MCF 10A (cell line): ENCODE results near the gene AFG3L2. TPM values are rescaled to one million over a fixed set of nuclear protein-coding genes. Genes with fewer than 3 reads are reported as not detected.

Source experiments
- BruUV-seq: library from RNA; stranded (reverse); fragments of 400-500 nt; replicated peaks from 2 replicates; lab custom pipeline; 2021; lab: Mats Ljungman, UMichigan
- CTCF ChIA-PET: fragments of 300-600 bp; sonication (Branson Sonifier 250); formaldehyde crosslinking; extraction: SDS; loops from one replicate; lab custom pipeline; 2021; ENCODE audit warnings: antibody characterized with exemption, inconsistent platforms; lab: Yijun Ruan, JAX
- POLR2A ChIA-PET: fragments of 300-600, 350-650 bp; sonication (Branson Sonifier 250); formaldehyde crosslinking; extraction: SDS; loops from one replicate; lab custom pipeline; 2020; ENCODE audit warnings: antibody characterized with exemption, inconsistent platforms; lab: Yijun Ruan, JAX
- DNase-seq: peaks from one replicate; pipeline ENCODE4 v3.0.0-alpha.2; 2018; ENCODE audit not compliant: unreplicated experiment
- H3K27ac Mint-ChIP-seq: one replicate; pipeline ENCODE4 v1.8.0; 2022; ENCODE audit warnings: mild to moderate bottlenecking, low read depth, mixed read lengths; ENCODE audit not compliant: unreplicated experiment
- H3K27me3 Mint-ChIP-seq: one replicate; pipeline ENCODE4 v1.8.0; 2022; ENCODE audit warnings: mixed read lengths; ENCODE audit not compliant: insufficient read depth, unreplicated experiment
- H3K36me3 Mint-ChIP-seq: one replicate; pipeline ENCODE4 v1.8.0; 2022; ENCODE audit warnings: mild to moderate bottlenecking, moderate library complexity, mixed read lengths; ENCODE audit not compliant: insufficient read depth, unreplicated experiment
- H3K4me1 Mint-ChIP-seq: one replicate; pipeline ENCODE4 v1.8.0; 2022; ENCODE audit warnings: mixed read lengths; ENCODE audit not compliant: insufficient read depth, unreplicated experiment
- H3K4me3 Mint-ChIP-seq: one replicate; pipeline ENCODE4 v1.8.0; 2022; ENCODE audit warnings: mild to moderate bottlenecking, moderate library complexity, mixed read lengths; ENCODE audit not compliant: unreplicated experiment
- H3K9me3 Mint-ChIP-seq: one replicate; pipeline ENCODE4 v1.8.0; 2022; ENCODE audit warnings: mixed read lengths; ENCODE audit not compliant: unreplicated experiment
- CTCF ChIP-seq: fragments of 200-600 bp; IDR thresholded peaks from one replicate; pipeline ENCODE4 v1.8.0; 2022; ENCODE audit warnings: antibody characterized with exemption, mild to moderate bottlenecking; ENCODE audit not compliant: unreplicated experiment
- intact Hi-C: fragments of 100-400 bp; cut with micrococcal nuclease; formaldehyde crosslinking; loops from 2 replicates; pipeline ENCODE4 v1.14.1; 2022
- total RNA-seq: library from RNA; stranded (reverse); gene quantifications from 2 replicates; pipeline ENCODE4 v1.2.3, GENCODE V29; 2022

Gene AFG3L2
- total RNA-seq, 1 experiment from 2014 or later, result 77.2 TPM

- no peak overlapping the region for H3K27ac Mint-ChIP-seq
- ChIA-PET CTCF (interaction anchor here (1.1 kb wide), 1 partner anchor 10 kb away, joined by 3 read pairs; no protein-coding TSS in a partner anchor), POLR2A (interaction anchor here (0.6 kb wide), 1 partner anchor 26 kb away, joined by 5 read pairs; no protein-coding TSS in a partner anchor)
- H3K27me3 Mint-ChIP-seq, result no peaks in the 10 kb centered on the region
- H3K4me1 Mint-ChIP-seq, result peaks cover 14% of the 10 kb centered on the region
- TF ChIP-seq CTCF, result no peak
- H3K36me3 Mint-ChIP-seq, result no peaks in the 10 kb centered on the region
- no peaks in the 10 kb centered on the region for H3K9me3 Mint-ChIP-seq
- no peak for DNase-seq
- intact Hi-C loops, result no loop called here
- no peak overlapping the region for H3K4me3 Mint-ChIP-seq
- BruUV-seq, result no TSS peak
Measured at GRCh38 chr18:12293831-12294230, 83.2 kb downstream of the AFG3L2 start.

- H3K4me1 Mint-ChIP-seq, result peaks cover 22% of the 10 kb centered on the region
Measured at GRCh38 chr18:12291690-12292089, 85.3 kb downstream of the AFG3L2 start.

DNA sequence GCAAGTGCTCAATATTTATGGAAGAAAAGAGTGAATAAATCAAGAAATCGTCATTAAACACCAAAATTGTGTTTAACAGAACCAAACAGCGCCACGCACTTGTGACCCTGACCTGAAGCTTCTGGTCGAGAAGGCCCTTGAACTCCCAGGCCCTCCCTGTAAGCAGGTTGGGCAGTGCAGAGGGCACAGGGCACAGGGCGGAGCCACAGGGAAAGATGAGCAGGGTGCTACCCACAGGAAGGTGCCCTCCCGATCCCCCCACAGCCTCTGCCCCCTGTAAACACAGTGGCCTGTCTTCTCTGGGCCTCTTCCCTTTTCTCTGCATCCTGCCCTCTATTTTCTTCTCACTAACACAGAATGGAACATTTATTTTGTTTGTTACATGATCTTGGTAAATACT, 85.9 kb downstream of the AFG3L2 start:
- H3K27ac Mint-ChIP-seq, result no peak overlapping the region
- no peaks in the 10 kb centered on the region for H3K27me3 Mint-ChIP-seq
- ChIA-PET CTCF (no interaction called here), POLR2A (no interaction called here)
- no peaks in the 10 kb centered on the region for H3K36me3 Mint-ChIP-seq
- no peaks in the 10 kb centered on the region for H3K9me3 Mint-ChIP-seq
- H3K4me1 Mint-ChIP-seq, result peaks cover 18% of the 10 kb centered on the region
- TF ChIP-seq CTCF, result no peak
- no peak for DNase-seq
- H3K4me3 Mint-ChIP-seq, result no peak overlapping the region
- no TSS peak for BruUV-seq
- intact Hi-C loops, result no loop called here

More at GRCh38 chr18:12291690-12292089, 85.3 kb downstream of the AFG3L2 start:
- Mint-ChIP-seq H3K9me3 (no peaks in the 10 kb centered on the region), H3K27ac (no peak overlapping the region), H3K27me3 (no peaks in the 10 kb centered on the region), H3K36me3 (no peaks in the 10 kb centered on the region), H3K4me3 (no peak overlapping the region)
- BruUV-seq, result no TSS peak
- DNase-seq, result no peak
- ChIA-PET POLR2A (no interaction called here), CTCF (interaction anchor here (1.2 kb wide), 1 partner anchor 20 kb away, joined by 4 read pairs; no protein-coding TSS in a partner anchor)
- intact Hi-C loops, result no loop called here
- TF ChIP-seq CTCF, result no peak

GRCh38 chr18:12290086-12290485, 86.9 kb downstream of the AFG3L2 start:
- no peak for TF ChIP-seq CTCF
- no peaks in the 10 kb centered on the region for H3K9me3 Mint-ChIP-seq
- no TSS peak for BruUV-seq
- POLR2A ChIA-PET, result interaction anchor here (14.3 kb wide), 1 partner anchor 17 kb away, joined by 234 read pairs; the partner anchor contains the start of gene TUBB6
- peaks cover 18% of the 10 kb centered on the region for H3K4me1 Mint-ChIP-seq
- intact Hi-C loops, result no loop called here
- H3K4me3 Mint-ChIP-seq, result no peak overlapping the region
- H3K36me3 Mint-ChIP-seq, result peaks cover 4% of the 10 kb centered on the region
- no peak for DNase-seq
- no peak overlapping the region for H3K27ac Mint-ChIP-seq
- no peaks in the 10 kb centered on the region for H3K27me3 Mint-ChIP-seq
- CTCF ChIA-PET, result interaction anchor here (1.4 kb wide), 1 partner anchor 28 kb away, joined by 3 read pairs; no protein-coding TSS in a partner anchor
